GM21367 (cell line): ENCODE measurements around the gene C1S.
"Not testable (repeated sequence)": the region's sequence is repeated elsewhere in the genome, so short reads cannot be mapped to it uniquely, and the experiment has no call there.

Experiments
- ATAC-seq: cut with Tn5 transposase; IDR thresholded peaks from one replicate; pipeline ENCODE4 v1.9.1; 2021; ENCODE audit not compliant: unreplicated experiment

Gene C1S

GRCh38 chr12:7046383-7047105, 14.0 kb upstream of the C1S start:
- ATAC-seq: no peak

- no peak for ATAC-seq
Measured at GRCh38 chr12:7047306-7047705, 13.2 kb upstream of the C1S start.

- not testable (repeated sequence) for ATAC-seq
Measured at GRCh38 chr12:7049445-7049951, 11.0 kb upstream of the C1S start.

GRCh38 chr12:7049973-7050372, 10.5 kb upstream of the C1S start:
- ATAC-seq: not testable (repeated sequence)

GRCh38 chr12:7054925-7055324, 5.6 kb upstream of the C1S start:
- ATAC-seq: no peak

- not testable (repeated sequence) for ATAC-seq
Measured at GRCh38 chr12:7055736-7056135, 4.8 kb upstream of the C1S start.

GRCh38 chr12:7058163-7058845, 2.2 kb upstream of the C1S start:
- no peak for ATAC-seq

GRCh38 chr12:7058850-7059395, 1.6 kb upstream of the C1S start:
- ATAC-seq: no peak

GRCh38 chr12:7059780-7060179, 738 bp upstream of the C1S start:
- no peak for ATAC-seq

GRCh38 chr12:7061138-7061537, 620 bp downstream of the C1S start:
- no peak for ATAC-seq

- ATAC-seq: no peak
Measured at GRCh38 chr12:7061596-7061995, 1.1 kb downstream of the C1S start.

GRCh38 chr12:7064516-7064915, 4.0 kb downstream of the C1S start:
- ATAC-seq: no peak

GRCh38 chr12:7065073-7065623, 4.6 kb downstream of the C1S start:
- ATAC-seq: no peak

- ATAC-seq: no peak
Measured at GRCh38 chr12:7066596-7066995, 6.1 kb downstream of the C1S start.

- no peak for ATAC-seq
Measured at GRCh38 chr12:7067096-7067495, 6.6 kb downstream of the C1S start.

GRCh38 chr12:7068240-7068993, 7.9 kb downstream of the C1S start:
- ATAC-seq: no peak

GRCh38 chr12:7068994-7069346, 8.5 kb downstream of the C1S start:
- no peak for ATAC-seq

- no peak for ATAC-seq
Measured at GRCh38 chr12:7069386-7069785, 8.9 kb downstream of the C1S start.

GRCh38 chr12:7072035-7072434, 11.5 kb downstream of the C1S start:
- ATAC-seq: no peak

GRCh38 chr12:7072554-7072953, 12.0 kb downstream of the C1S start:
- ATAC-seq: no peak

GRCh38 chr12:7073946-7074345, 13.4 kb downstream of the C1S start:
- ATAC-seq: no peak
